Vagina (tissue), 2 donors: ENCODE data around the gene DDR2.

Experiments used
- CTCF ChIP-seq, 3 experiments: fragments of 450-650 bp in 2 of 3; fragments of 200-600 bp in 1 of 3; sonication (generic) in 1 of 3; IDR thresholded peaks; one replicate each; pipeline ENCODE4 v1.5.1; 2017 to 2019; ENCODE audit warnings: antibody characterized with exemption in 3 of 3, mild to moderate bottlenecking in 2 of 3, moderate library complexity in 2 of 3
- POLR2A ChIP-seq, 2 donors: fragments of 450-650 bp; IDR thresholded peaks; one replicate each; pipeline ENCODE4 v1.6.1; 2017; ENCODE audit warnings: antibody characterized with exemption in 2 of 2, mild to moderate bottlenecking in 2 of 2, moderate library complexity in 2 of 2
- POLR2AphosphoS5 ChIP-seq, 2 donors: sonication (generic); formaldehyde crosslinking; IDR thresholded peaks; one replicate each; pipeline ENCODE4 v1.9.0; 2017; ENCODE audit warnings: antibody characterized with exemption in 2 of 2, mild to moderate bottlenecking in 2 of 2, low read depth in 1 of 2; ENCODE audit not compliant: insufficient read depth in 1 of 2

- TF ChIP-seq CTCF (IDR thresholded peaks at IDR 0.05) (no peak), POLR2A (IDR thresholded peaks at IDR 0.05) (no peak), POLR2AphosphoS5 (IDR thresholded peaks at IDR 0.05; ENCODE audit: insufficient read depth in 1 of 2, low read depth in 1 of 2) (peak in 1 of 2 donors; percentile 53)
These were observed 38.8 kb downstream of the DDR2 start for GRCh38 chr1:162670928-162671663.
